ENCODE measurements around the gene EDN1. TPM values are rescaled to one million over a fixed set of nuclear protein-coding genes. Genes with fewer than 3 reads are reported as not detected.
"Not testable (repeated sequence)": the region's sequence is repeated elsewhere in the genome, so short reads cannot be mapped to it uniquely, and the experiment has no call there.

The EDN1 gene
- total RNA-seq, 4 donors from 2014 or later, result 1.0 to 5.4 (median 3.0) TPM

GRCh38 chr6:12315292-12316081 lies 25.3 kb downstream of the EDN1 start:
- Histone ChIP-seq H3K27ac (no peak overlapping the region), H3K4me3 (replicated peaks in 1 of 3) (no peak overlapping the region), H3K4me1 (no peaks in the 10 kb centered on the region), H3K27me3 (no peaks in the 10 kb centered on the region), H3K36me3 (no peaks in the 10 kb centered on the region), H3K9me3 (no peaks in the 10 kb centered on the region)
- DNase-seq, result no peak
- 90 to 93% methylated on average over 5 of the region's 5 CpGs for WGBS, 2 donors
- TF ChIP-seq CTCF (IDR thresholded peaks at IDR 0.05), result no peak
- TF ChIP-seq POLR2A (IDR thresholded peaks at IDR 0.05), result no peak
- intact Hi-C loops (cut with DNase I), result no loop called here

GRCh38 chr6:12318749-12319148 lies 28.6 kb downstream of the EDN1 start:
- intact Hi-C loops (cut with DNase I), result no loop called here
- H3K4me3 ChIP-seq (replicated peaks in 1 of 3), result no peak overlapping the region
- no peak for DNase-seq
- TF ChIP-seq POLR2A (IDR thresholded peaks at IDR 0.05) (no peak), CTCF (IDR thresholded peaks at IDR 0.05) (no peak)
- H3K9me3 ChIP-seq, result no peaks in the 10 kb centered on the region
- no peaks in the 10 kb centered on the region for H3K36me3 ChIP-seq
- H3K27ac ChIP-seq, result no peak overlapping the region
- no peaks in the 10 kb centered on the region for H3K4me1 ChIP-seq
- H3K27me3 ChIP-seq, result no peaks in the 10 kb centered on the region
- WGBS, 2 donors, result 69% methylated on average over 2 of the region's 2 CpGs

GRCh38 chr6:12320074-12320473 lies 29.9 kb downstream of the EDN1 start:
- H3K4me1 ChIP-seq; intact Hi-C loops (cut with DNase I); H3K4me3 ChIP-seq (replicated peaks in 1 of 3); DNase-seq; H3K27me3 ChIP-seq; H3K36me3 ChIP-seq; H3K27ac ChIP-seq; H3K9me3 ChIP-seq: not testable (repeated sequence)
- WGBS, 2 donors, result 87 to 93% methylated on average over 5 of the region's 5 CpGs

- H3K27ac ChIP-seq, result no peak overlapping the region
Observed at GRCh38 chr6:12324099-12324498, 33.9 kb downstream of the EDN1 start.

GRCh38 chr6:12324748-12325147 lies 34.6 kb downstream of the EDN1 start:
- no peaks in the 10 kb centered on the region for H3K27me3 ChIP-seq
- no peaks in the 10 kb centered on the region for H3K36me3 ChIP-seq
- no peak overlapping the region for H3K27ac ChIP-seq
- H3K4me3 ChIP-seq (replicated peaks in 1 of 3), result no peak overlapping the region
- no peaks in the 10 kb centered on the region for H3K4me1 ChIP-seq
- intact Hi-C loops (cut with DNase I), result no loop called here
- DNase-seq, result no peak
- H3K9me3 ChIP-seq, result no peaks in the 10 kb centered on the region
- TF ChIP-seq CTCF (IDR thresholded peaks at IDR 0.05) (no peak), POLR2A (IDR thresholded peaks at IDR 0.05) (no peak)

More at GRCh38 chr6:12324099-12324498, 33.9 kb downstream of the EDN1 start:
- intact Hi-C loops (cut with DNase I), result no loop called here
- Histone ChIP-seq H3K4me1 (no peaks in the 10 kb centered on the region), H3K36me3 (no peaks in the 10 kb centered on the region), H3K4me3 (replicated peaks in 1 of 3) (no peak overlapping the region), H3K27me3 (no peaks in the 10 kb centered on the region), H3K9me3 (no peaks in the 10 kb centered on the region)
- WGBS, 2 donors, result 63 to 75% methylated on average over 3 of the region's 3 CpGs
- TF ChIP-seq POLR2A (IDR thresholded peaks at IDR 0.05), result no peak
- no peak for TF ChIP-seq CTCF (IDR thresholded peaks at IDR 0.05)
- no peak for DNase-seq
